Loucy (cell line): Measurements from ENCODE around the gene KCTD14.
A peak's percentile ranks its signal among the peaks of the same experiment; 100 is the strongest.

Experiments
- H2AFZ ChIP-seq: fragments of 200-600 bp; sonication (generic); 2 replicates; pipeline ENCODE4 v1.6.0; 2016; ENCODE audit warnings: antibody characterized with exemption, mild to moderate bottlenecking, low read length, moderate library complexity
- H3F3A ChIP-seq: fragments of 200-600 bp; 2 replicates; pipeline ENCODE4 v1.6.0; 2016; ENCODE audit warnings: antibody characterized with exemption, low read depth, mild to moderate bottlenecking
- H3K27me3 ChIP-seq: fragments of 200-600 bp; sonication (generic); 2 replicates; pipeline ENCODE4 v1.6.1; 2014; ENCODE audit warnings: low read length, mild to moderate bottlenecking; ENCODE audit not compliant: insufficient read depth, poor library complexity, severe bottlenecking
- H3K36me3 ChIP-seq: fragments of 200-600 bp; sonication (generic); 2 replicates; pipeline ENCODE4 v1.6.1; 2016; ENCODE audit warnings: low read length; ENCODE audit not compliant: insufficient read depth
- H3K4me1 ChIP-seq: fragments of 200-600 bp; sonication (generic); 2 replicates; pipeline ENCODE4 v1.5.1; 2014; ENCODE audit warnings: low read length, mild to moderate bottlenecking; ENCODE audit not compliant: insufficient read depth, poor library complexity, severe bottlenecking
- H3K4me2 ChIP-seq: fragments of 200-600 bp; sonication (generic); 2 replicates; pipeline ENCODE4 v1.6.0; 2014; ENCODE audit warnings: antibody characterized with exemption, low read length, low read depth, mild to moderate bottlenecking; ENCODE audit not compliant: poor library complexity, severe bottlenecking
- H3K4me3 ChIP-seq: fragments of 200-600 bp; sonication (generic); 2 replicates; pipeline ENCODE4 v1.5.1; 2014; ENCODE audit warnings: low read length, mild to moderate bottlenecking, mixed read lengths; ENCODE audit not compliant: poor library complexity, severe bottlenecking
- H3K79me2 ChIP-seq: fragments of 200-600 bp; sonication (generic); 2 replicates; pipeline ENCODE4 v1.6.1; 2014; ENCODE audit warnings: low read length; ENCODE audit not compliant: insufficient read depth
- H3K9ac ChIP-seq: fragments of 200-600 bp; sonication (generic); 2 replicates; pipeline ENCODE4 v1.6.0; 2014; ENCODE audit warnings: mild to moderate bottlenecking, low read depth, low read length, moderate library complexity; ENCODE audit not compliant: poor library complexity, severe bottlenecking
- H3K9me2 ChIP-seq: fragments of 200-600 bp; sonication (generic); replicated peaks from 2 replicates; pipeline ENCODE4 v1.6.1; 2016; ENCODE audit warnings: low read depth, low read length, mixed read lengths
- H3K9me3 ChIP-seq: fragments of 200-600 bp; sonication (generic); 2 replicates; pipeline ENCODE4 v1.6.1; 2014; ENCODE audit warnings: mild to moderate bottlenecking, antibody characterized with exemption, low read length, low read depth; ENCODE audit not compliant: insufficient read depth
- H4K20me1 ChIP-seq: fragments of 200-600 bp; sonication (generic); 2 replicates; pipeline ENCODE4 v1.6.0; 2014; ENCODE audit warnings: antibody characterized with exemption, low read length, mild to moderate bottlenecking; ENCODE audit not compliant: insufficient read depth, poor library complexity, severe bottlenecking
- EZH2phosphoT487 ChIP-seq: fragments of 200-600 bp; IDR thresholded peaks from 2 replicates; pipeline ENCODE4 v1.6.1; 2018; ENCODE audit warnings: antibody characterized with exemption, mild to moderate bottlenecking, moderate library complexity, borderline replicate concordance
- TF ChIP-seq, protein P1 (sequence below): fragments of 200-600 bp; sonication (generic); conservative IDR thresholded peaks from 2 replicates; pipeline ENCODE4 v1.5.1; 2014; ENCODE audit warnings: mild to moderate bottlenecking, antibody characterized with exemption, low read length

Gene KCTD14

DNA sequence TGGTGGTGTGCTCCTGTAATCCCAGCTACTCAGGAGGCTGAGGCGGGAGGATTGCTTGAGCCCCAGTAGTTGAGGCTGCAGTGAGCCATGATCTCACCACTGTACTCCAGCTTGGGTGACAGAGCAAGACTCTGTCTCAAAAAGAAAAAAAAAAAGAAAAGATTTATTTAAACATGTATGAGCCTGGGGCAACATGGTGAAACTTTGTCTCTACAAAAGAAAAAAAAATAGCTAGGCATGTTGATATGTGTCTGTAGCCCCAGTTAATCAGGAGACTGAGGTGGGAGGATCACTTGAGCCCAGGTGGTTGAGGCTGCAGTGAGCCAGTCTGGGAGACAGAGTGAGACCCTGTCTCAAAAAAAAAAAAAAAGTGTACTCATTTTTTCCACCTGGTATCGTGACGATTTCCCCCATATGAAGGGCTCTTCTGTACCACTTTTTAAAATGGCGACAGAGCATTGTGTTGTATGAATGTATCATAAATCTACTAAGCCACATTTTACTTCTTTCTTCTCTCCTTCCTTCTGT is 16.4 kb upstream of the KCTD14 start:
- no peaks in the 10 kb centered on the region for H3K36me3 ChIP-seq
- H4K20me1 ChIP-seq, result no peaks in the 10 kb centered on the region
- H3K4me2 ChIP-seq, result no peak overlapping the region
- H2AFZ ChIP-seq, result peak overlapping the region; percentile 76
- TF ChIP-seq, protein P1, sequence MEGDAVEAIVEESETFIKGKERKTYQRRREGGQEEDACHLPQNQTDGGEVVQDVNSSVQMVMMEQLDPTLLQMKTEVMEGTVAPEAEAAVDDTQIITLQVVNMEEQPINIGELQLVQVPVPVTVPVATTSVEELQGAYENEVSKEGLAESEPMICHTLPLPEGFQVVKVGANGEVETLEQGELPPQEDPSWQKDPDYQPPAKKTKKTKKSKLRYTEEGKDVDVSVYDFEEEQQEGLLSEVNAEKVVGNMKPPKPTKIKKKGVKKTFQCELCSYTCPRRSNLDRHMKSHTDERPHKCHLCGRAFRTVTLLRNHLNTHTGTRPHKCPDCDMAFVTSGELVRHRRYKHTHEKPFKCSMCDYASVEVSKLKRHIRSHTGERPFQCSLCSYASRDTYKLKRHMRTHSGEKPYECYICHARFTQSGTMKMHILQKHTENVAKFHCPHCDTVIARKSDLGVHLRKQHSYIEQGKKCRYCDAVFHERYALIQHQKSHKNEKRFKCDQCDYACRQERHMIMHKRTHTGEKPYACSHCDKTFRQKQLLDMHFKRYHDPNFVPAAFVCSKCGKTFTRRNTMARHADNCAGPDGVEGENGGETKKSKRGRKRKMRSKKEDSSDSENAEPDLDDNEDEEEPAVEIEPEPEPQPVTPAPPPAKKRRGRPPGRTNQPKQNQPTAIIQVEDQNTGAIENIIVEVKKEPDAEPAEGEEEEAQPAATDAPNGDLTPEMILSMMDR, result no peak
- TF ChIP-seq EZH2phosphoT487, result no peak
- H3K9me3 ChIP-seq, result no peaks in the 10 kb centered on the region
- no peaks in the 10 kb centered on the region for H3K4me1 ChIP-seq
- H3K9me2 ChIP-seq, result no peaks in the 10 kb centered on the region
- H3K79me2 ChIP-seq, result no peaks in the 10 kb centered on the region
- H3K27me3 ChIP-seq, result no peaks in the 10 kb centered on the region
- no peak overlapping the region for H3K4me3 ChIP-seq
- no peaks in the 10 kb centered on the region for H3F3A ChIP-seq
- H3K9ac ChIP-seq, result no peak overlapping the region

DNA sequence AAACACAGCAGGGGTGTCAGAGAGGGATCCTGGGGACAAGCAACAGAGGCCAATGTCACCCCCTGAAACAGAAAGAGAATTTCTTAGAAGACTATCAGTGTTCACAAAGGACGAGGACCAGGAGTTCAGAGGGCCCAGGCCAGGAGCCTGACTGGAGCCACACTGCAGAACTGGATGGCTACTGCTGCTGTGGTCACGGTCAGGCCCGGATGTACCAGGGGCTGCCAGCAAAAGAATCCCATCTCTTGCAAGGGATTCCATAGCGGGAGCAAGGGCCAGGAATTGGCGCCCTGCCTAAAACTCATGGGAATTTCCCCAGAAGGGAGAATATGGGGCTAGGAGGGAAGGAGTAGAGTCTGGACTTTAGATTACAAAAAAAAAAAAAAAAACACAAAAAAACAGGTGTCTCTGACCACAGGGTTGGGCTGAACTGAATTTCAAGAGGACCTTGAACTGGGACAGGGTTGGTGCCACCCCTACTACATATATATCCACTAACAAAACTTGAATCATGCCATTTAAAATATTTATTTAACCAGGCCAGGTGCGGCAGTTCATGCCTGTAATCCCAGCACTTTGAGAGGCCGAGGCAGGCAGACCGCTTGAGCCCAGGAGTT is 15.7 kb upstream of the KCTD14 start:
- H3K4me1 ChIP-seq, result no peaks in the 10 kb centered on the region
- H3K9ac ChIP-seq, result no peak overlapping the region

DNA sequence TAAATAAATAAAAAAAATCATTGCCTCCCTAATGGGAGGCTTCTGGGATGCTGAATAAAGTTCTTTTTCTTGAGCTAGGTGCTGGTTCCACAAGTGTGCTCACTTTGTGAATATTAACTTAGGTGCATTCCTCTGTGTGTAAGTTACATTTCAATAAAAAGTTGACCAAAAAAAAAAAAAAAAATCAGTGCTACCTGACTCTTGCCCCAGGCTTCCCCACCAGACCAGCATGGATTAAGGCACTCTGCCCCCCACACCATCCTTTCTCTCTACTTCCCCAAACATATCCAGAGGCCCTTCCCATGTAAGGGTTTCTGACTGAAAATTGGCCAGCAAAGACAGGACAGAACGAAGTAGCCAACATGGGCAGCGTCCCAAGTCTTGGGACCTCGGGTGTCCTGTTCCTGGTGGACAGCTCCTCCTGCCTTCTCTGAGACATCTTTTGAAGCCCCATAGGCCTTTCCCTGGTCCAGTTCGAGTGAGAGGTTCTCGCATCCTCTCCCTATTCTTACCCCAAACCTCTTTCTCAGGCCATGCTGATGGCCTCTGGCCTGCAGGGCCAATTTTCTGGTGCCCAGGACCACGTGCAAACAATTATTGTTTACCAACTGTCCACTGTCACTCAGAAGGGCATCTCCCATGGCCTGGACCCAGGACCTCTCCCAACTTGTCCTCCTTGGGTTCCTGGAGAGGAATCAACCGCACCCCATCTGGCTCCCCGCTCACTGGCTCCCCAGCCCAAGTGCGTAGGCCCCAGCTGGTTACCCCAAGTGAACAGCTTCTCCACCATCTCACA is 14.9 kb upstream of the KCTD14 start:
- Histone ChIP-seq H3K4me3 (no peak overlapping the region), H2AFZ (no peak overlapping the region), H4K20me1 (no peaks in the 10 kb centered on the region), H3K4me1 (no peaks in the 10 kb centered on the region), H3K27me3 (no peaks in the 10 kb centered on the region), H3K9me3 (no peaks in the 10 kb centered on the region), H3K9me2 (no peaks in the 10 kb centered on the region), H3K79me2 (no peaks in the 10 kb centered on the region), H3K4me2 (no peak overlapping the region), H3K36me3 (no peaks in the 10 kb centered on the region), H3F3A (no peaks in the 10 kb centered on the region), H3K9ac (no peak overlapping the region)
- TF ChIP-seq, protein P1, result no peak
- no peak for TF ChIP-seq EZH2phosphoT487

More for the DNA sequence above, 15.7 kb upstream of the KCTD14 start:
- H4K20me1 ChIP-seq, result no peaks in the 10 kb centered on the region
- no peaks in the 10 kb centered on the region for H3K36me3 ChIP-seq
- no peaks in the 10 kb centered on the region for H3K9me2 ChIP-seq
- H3K4me2 ChIP-seq, result no peak overlapping the region
- H3F3A ChIP-seq, result no peaks in the 10 kb centered on the region
- H3K4me3 ChIP-seq, result no peak overlapping the region
- no peaks in the 10 kb centered on the region for H3K9me3 ChIP-seq
- H3K27me3 ChIP-seq, result no peaks in the 10 kb centered on the region
- H2AFZ ChIP-seq, result no peak overlapping the region
- H3K79me2 ChIP-seq, result no peaks in the 10 kb centered on the region
- TF ChIP-seq EZH2phosphoT487, result no peak
- TF ChIP-seq, protein P1, result no peak
